D341Med (cell line): Measurements from ENCODE around the gene BZW1.

Experiments used
- DNase-seq: peaks from one replicate; pipeline ENCODE4 v3.0.0; 2012; ENCODE audit warnings: low spot score

Gene BZW1

GRCh38 chr2:200811333-200812121 lies at the start of gene BZW1:
TSS of gene BZW1 (plus strand) at chr2:200811910. CDS start at chr2:200813218, 1,308 bp downstream.
- DNase-seq, result peak; percentile 98

- no peak for DNase-seq
These were observed 49.6 kb upstream of the BZW1 start for GRCh38 chr2:200762127-200762526.

GRCh38 chr2:200763422-200763821 lies 48.3 kb upstream of the BZW1 start:
- DNase-seq, result no peak

- DNase-seq, result no peak
These were observed 46.4 kb upstream of the BZW1 start for GRCh38 chr2:200765139-200765951.

- no peak for DNase-seq
These were observed 45.6 kb upstream of the BZW1 start for GRCh38 chr2:200765995-200766660.

GRCh38 chr2:200767111-200767885 lies 44.4 kb upstream of the BZW1 start:
- no peak for DNase-seq

- no peak for DNase-seq
These were observed 40.9 kb upstream of the BZW1 start for GRCh38 chr2:200770847-200771246.

GRCh38 chr2:200772620-200773019 lies 39.1 kb upstream of the BZW1 start:
- no peak for DNase-seq

GRCh38 chr2:200773083-200773482 lies 38.6 kb upstream of the BZW1 start:
- DNase-seq, result no peak

- no peak for DNase-seq
These were observed 36.8 kb upstream of the BZW1 start for GRCh38 chr2:200774920-200775319.

- DNase-seq, result no peak
These were observed 34.4 kb upstream of the BZW1 start for GRCh38 chr2:200777275-200777674.

GRCh38 chr2:200778038-200778437 lies 33.7 kb upstream of the BZW1 start:
- DNase-seq, result no peak

- DNase-seq, result no peak
These were observed 32.5 kb upstream of the BZW1 start for GRCh38 chr2:200779214-200779613.

- DNase-seq, result no peak
These were observed 30.1 kb upstream of the BZW1 start for GRCh38 chr2:200781616-200782015.

- DNase-seq, result no peak
These were observed 29.5 kb upstream of the BZW1 start for GRCh38 chr2:200782251-200782650.

- DNase-seq, result no peak
These were observed 27.5 kb upstream of the BZW1 start for GRCh38 chr2:200784215-200784614.

GRCh38 chr2:200786423-200786822 lies 25.3 kb upstream of the BZW1 start:
- DNase-seq, result no peak

GRCh38 chr2:200786826-200787225 lies 24.9 kb upstream of the BZW1 start:
- no peak for DNase-seq

GRCh38 chr2:200787351-200788120 lies 24.2 kb upstream of the BZW1 start:
- DNase-seq, result no peak

GRCh38 chr2:200788121-200788718 lies 23.5 kb upstream of the BZW1 start:
- DNase-seq, result no peak

- no peak for DNase-seq
These were observed 21.5 kb upstream of the BZW1 start for GRCh38 chr2:200790185-200790584.
